AG10803 (cell line): ENCODE data around the gene ACP1.

ENCODE experiments used
- DNase-seq: peaks from one replicate; pipeline ENCODE4 v3.0.0; 2010; ENCODE audit warnings: low read depth
- H3K4me3 ChIP-seq: 2 replicates; pipeline ENCODE4 v1.5.1; 2011; ENCODE audit warnings: mild to moderate bottlenecking, low read length, control low read depth
- TF ChIP-seq, protein P1 (sequence below): conservative IDR thresholded peaks from 2 replicates; pipeline ENCODE4 v1.5.1; 2011; ENCODE audit warnings: mild to moderate bottlenecking, low read length, control low read depth, inconsistent platforms

ACP1 gene

DNA sequence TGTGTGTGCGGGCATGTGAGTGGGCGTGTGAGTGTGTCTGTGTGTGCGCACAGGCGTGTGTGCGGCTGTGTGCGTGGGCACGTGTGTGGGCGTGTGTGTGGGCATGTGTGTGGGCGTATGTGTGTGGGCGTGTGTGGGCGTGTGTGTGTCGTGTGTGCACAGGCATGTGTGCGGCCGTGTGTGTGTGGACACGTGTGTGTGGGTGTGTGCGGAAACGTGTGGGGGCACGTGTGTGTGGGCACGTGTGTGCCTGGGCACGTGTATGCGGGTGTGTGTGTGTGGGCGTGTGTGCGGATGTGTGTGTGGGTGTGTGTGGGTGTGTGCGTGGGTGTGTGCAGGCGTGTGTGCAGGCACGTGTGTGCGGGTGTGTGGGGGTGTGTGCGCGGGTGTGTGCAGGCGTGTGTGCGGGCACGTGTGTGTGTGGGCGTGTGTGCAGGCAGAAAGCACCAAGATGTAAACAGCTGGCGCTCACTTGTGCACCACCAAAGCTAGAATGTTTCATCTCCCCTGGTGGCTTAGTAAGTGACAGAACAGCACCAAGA is 54.4 kb downstream of the ACP1 start:
- no peak for DNase-seq
- no peak overlapping the region for H3K4me3 ChIP-seq
- TF ChIP-seq, protein P1, sequence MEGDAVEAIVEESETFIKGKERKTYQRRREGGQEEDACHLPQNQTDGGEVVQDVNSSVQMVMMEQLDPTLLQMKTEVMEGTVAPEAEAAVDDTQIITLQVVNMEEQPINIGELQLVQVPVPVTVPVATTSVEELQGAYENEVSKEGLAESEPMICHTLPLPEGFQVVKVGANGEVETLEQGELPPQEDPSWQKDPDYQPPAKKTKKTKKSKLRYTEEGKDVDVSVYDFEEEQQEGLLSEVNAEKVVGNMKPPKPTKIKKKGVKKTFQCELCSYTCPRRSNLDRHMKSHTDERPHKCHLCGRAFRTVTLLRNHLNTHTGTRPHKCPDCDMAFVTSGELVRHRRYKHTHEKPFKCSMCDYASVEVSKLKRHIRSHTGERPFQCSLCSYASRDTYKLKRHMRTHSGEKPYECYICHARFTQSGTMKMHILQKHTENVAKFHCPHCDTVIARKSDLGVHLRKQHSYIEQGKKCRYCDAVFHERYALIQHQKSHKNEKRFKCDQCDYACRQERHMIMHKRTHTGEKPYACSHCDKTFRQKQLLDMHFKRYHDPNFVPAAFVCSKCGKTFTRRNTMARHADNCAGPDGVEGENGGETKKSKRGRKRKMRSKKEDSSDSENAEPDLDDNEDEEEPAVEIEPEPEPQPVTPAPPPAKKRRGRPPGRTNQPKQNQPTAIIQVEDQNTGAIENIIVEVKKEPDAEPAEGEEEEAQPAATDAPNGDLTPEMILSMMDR, result no peak

DNA sequence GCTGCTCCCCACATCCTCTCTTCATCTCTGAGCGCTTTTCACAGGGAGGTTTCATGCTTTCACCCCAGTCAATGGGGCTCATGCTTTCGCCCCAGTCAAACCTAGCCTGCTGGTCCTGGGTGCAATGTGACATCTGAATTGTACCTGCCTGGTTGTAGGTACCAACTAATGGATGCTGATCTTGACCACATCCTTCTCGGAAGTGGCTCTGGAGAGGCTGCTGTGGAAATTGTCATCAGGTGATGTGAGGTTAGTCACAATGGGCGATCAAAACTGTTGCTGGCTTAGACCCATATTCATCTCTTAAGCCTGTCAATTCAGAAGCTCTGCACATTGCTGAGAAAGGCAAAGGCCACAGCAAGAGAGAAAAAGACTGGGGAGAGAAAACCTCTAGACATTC is 55.8 kb downstream of the ACP1 start:
- TF ChIP-seq, protein P1, result no peak
- H3K4me3 ChIP-seq, result no peak overlapping the region
- no peak for DNase-seq

DNA sequence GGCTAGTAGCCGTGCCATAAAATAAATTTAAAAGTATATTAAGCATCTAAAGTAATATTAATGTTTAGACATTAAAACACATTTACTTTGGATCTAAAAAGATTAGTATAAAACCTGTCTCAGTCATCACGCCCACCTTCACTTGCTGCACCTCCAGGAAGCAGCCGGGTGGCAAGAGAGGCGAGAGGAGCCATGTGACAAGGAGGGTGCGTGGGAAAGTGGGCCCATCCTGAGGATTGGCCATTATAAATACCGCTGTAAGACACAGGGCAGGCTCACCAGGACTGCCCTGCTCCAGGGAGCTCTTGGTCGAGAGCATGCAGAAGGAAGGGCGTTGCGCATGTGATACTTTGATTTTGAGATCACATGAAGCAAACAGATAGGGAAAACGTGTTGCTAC is 57.6 kb downstream of the ACP1 start:
- TF ChIP-seq, protein P1, result no peak
- no peak overlapping the region for H3K4me3 ChIP-seq
- DNase-seq, result no peak

GRCh38 chr2:323035-323434 is 58.3 kb downstream of the ACP1 start:
- no peak for DNase-seq
- TF ChIP-seq, protein P1, result no peak
- no peak overlapping the region for H3K4me3 ChIP-seq
